ENCODE results near the gene PRORP.

PRORP gene

GRCh38 chr14:35161231-35161630 lies 38.9 kb downstream of the PRORP start:
- ChIA-PET POLR2A (no interaction called here), CTCF (no interaction called here)
- Histone ChIP-seq H3K4me3 (ENCODE audit: low read depth, low read length) (no peak overlapping the region), H3K9me3 (ENCODE audit: control insufficient read depth, insufficient read depth, low read depth, low read length) (no peaks in the 10 kb centered on the region), H3K36me3 (ENCODE audit: control insufficient read depth in 2 of 2, insufficient read depth in 1 of 2, low read length in 2 of 2) (peaks cover 0 to 4% of the 10 kb centered on the region in 2 experiments; a peak in 1 of 3 replicates), H3K4me1 (ENCODE audit: control insufficient read depth, insufficient read depth, low read length) (peaks cover 12% of the 10 kb centered on the region; the same call in 1 of the 2 replicates), H3K27ac (ENCODE audit: extremely low read depth, low read depth, low read length) (no peak overlapping the region)
- TF ChIP-seq OSR2 (tag by site-specific recombination; IDR thresholded peaks at IDR 0.05) (no peak), ZNF18 (tag by site-specific recombination; IDR thresholded peaks at IDR 0.05) (no peak), KLF1 (tag by site-specific recombination; IDR thresholded peaks at IDR 0.05) (no peak)

- ChIA-PET POLR2A (no interaction called here), CTCF (no interaction called here)
- Histone ChIP-seq H3K4me3 (ENCODE audit: low read depth, low read length) (no peak overlapping the region), H3K9me3 (ENCODE audit: control insufficient read depth, insufficient read depth, low read depth, low read length) (no peaks in the 10 kb centered on the region), H3K27ac (ENCODE audit: extremely low read depth, low read depth, low read length) (no peak overlapping the region), H3K4me1 (ENCODE audit: control insufficient read depth, insufficient read depth, low read length) (peaks cover 9% of the 10 kb centered on the region; the same call in 1 of the 2 replicates), H3K36me3 (ENCODE audit: control insufficient read depth in 2 of 2, insufficient read depth in 1 of 2, low read length in 2 of 2) (peaks cover 0 to 7% of the 10 kb centered on the region in 2 experiments; a peak in 1 of 3 replicates)
- TF ChIP-seq BCL11A (tag by site-specific recombination; IDR thresholded peaks at IDR 0.05; ENCODE audit: low read depth) (no peak), ZNF521 (tag by site-specific recombination; IDR thresholded peaks at IDR 0.05) (no peak), ZNF555 (tag by site-specific recombination; conservative IDR thresholded peaks at IDR 0.05) (no peak), ZNF416 (tag by site-specific recombination; IDR thresholded peaks at IDR 0.05) (no peak), ZNF366 (tag by site-specific recombination; conservative IDR thresholded peaks at IDR 0.05) (no peak), ZNF248 (tag by site-specific recombination; IDR thresholded peaks at IDR 0.05) (no peak), ZNF701 (tag by site-specific recombination; IDR thresholded peaks at IDR 0.05) (no peak), ZNF16 (tag by site-specific recombination; IDR thresholded peaks at IDR 0.05; ENCODE audit: low read depth) (no peak)
- TF ChIP-seq, protein P1, sequence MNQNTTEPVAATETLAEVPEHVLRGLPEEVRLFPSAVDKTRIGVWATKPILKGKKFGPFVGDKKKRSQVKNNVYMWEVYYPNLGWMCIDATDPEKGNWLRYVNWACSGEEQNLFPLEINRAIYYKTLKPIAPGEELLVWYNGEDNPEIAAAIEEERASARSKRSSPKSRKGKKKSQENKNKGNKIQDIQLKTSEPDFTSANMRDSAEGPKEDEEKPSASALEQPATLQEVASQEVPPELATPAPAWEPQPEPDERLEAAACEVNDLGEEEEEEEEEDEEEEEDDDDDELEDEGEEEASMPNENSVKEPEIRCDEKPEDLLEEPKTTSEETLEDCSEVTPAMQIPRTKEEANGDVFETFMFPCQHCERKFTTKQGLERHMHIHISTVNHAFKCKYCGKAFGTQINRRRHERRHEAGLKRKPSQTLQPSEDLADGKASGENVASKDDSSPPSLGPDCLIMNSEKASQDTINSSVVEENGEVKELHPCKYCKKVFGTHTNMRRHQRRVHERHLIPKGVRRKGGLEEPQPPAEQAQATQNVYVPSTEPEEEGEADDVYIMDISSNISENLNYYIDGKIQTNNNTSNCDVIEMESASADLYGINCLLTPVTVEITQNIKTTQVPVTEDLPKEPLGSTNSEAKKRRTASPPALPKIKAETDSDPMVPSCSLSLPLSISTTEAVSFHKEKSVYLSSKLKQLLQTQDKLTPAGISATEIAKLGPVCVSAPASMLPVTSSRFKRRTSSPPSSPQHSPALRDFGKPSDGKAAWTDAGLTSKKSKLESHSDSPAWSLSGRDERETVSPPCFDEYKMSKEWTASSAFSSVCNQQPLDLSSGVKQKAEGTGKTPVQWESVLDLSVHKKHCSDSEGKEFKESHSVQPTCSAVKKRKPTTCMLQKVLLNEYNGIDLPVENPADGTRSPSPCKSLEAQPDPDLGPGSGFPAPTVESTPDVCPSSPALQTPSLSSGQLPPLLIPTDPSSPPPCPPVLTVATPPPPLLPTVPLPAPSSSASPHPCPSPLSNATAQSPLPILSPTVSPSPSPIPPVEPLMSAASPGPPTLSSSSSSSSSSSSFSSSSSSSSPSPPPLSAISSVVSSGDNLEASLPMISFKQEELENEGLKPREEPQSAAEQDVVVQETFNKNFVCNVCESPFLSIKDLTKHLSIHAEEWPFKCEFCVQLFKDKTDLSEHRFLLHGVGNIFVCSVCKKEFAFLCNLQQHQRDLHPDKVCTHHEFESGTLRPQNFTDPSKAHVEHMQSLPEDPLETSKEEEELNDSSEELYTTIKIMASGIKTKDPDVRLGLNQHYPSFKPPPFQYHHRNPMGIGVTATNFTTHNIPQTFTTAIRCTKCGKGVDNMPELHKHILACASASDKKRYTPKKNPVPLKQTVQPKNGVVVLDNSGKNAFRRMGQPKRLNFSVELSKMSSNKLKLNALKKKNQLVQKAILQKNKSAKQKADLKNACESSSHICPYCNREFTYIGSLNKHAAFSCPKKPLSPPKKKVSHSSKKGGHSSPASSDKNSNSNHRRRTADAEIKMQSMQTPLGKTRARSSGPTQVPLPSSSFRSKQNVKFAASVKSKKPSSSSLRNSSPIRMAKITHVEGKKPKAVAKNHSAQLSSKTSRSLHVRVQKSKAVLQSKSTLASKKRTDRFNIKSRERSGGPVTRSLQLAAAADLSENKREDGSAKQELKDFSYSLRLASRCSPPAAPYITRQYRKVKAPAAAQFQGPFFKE (tag by site-specific recombination; IDR thresholded peaks at IDR 0.05; ENCODE audit: borderline replicate concordance): no peak
- TF ChIP-seq, protein P2, sequence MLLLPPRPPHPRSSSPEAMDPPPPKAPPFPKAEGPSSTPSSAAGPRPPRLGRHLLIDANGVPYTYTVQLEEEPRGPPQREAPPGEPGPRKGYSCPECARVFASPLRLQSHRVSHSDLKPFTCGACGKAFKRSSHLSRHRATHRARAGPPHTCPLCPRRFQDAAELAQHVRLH (tag by site-specific recombination; IDR thresholded peaks at IDR 0.05): no peak
- TF ChIP-seq, protein P3, sequence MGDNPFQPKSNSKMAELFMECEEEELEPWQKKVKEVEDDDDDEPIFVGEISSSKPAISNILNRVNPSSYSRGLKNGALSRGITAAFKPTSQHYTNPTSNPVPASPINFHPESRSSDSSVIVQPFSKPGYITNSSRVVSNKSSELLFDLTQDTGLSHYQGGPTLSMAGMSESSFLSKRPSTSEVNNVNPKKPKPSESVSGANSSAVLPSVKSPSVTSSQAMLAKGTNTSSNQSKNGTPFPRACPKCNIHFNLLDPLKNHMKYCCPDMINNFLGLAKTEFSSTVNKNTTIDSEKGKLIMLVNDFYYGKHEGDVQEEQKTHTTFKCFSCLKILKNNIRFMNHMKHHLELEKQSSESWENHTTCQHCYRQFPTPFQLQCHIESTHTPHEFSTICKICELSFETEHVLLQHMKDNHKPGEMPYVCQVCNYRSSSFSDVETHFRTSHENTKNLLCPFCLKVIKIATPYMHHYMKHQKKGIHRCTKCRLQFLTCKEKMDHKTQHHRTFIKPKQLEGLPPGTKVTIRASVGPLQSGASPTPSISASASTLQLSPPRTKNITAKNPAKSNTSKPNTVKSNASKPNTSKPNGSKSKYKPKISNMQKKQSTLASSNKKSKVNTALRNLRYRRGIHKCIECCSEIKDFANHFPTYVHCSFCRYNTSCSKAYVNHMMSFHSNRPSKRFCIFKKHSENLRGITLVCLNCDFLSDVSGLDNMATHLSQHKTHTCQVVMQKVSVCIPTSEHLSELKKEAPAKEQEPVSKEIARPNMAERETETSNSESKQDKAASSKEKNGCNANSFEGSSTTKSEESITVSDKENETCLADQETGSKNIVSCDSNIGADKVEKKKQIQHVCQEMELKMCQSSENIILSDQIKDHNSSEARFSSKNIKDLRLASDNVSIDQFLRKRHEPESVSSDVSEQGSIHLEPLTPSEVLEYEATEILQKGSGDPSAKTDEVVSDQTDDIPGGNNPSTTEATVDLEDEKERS (tag by site-specific recombination; IDR thresholded peaks at IDR 0.05): no peak
These were observed 41.0 kb downstream of the PRORP start for GRCh38 chr14:35163384-35163783.
